HL-60 (cell line): Measurements from ENCODE around the gene ACO2.

Source experiments
- POLR2AphosphoS5 ChIP-seq: IDR thresholded peaks from 2 replicates; pipeline ENCODE4 v1.6.1; 2012; ENCODE audit warnings: low read depth
- SPI1 ChIP-seq: IDR thresholded peaks from 2 replicates; pipeline ENCODE4 v1.6.1; 2012; ENCODE audit warnings: low read depth, mild to moderate bottlenecking, borderline replicate concordance
- TF ChIP-seq, protein P1 (sequence below): IDR thresholded peaks from one replicate; pipeline ENCODE4 v1.5.1; 2011; ENCODE audit warnings: low read length, control low read depth, inconsistent platforms; ENCODE audit not compliant: insufficient read depth

GRCh38 chr22:41530890-41531714, 62.2 kb downstream of the ACO2 start:
- TF ChIP-seq, protein P1, sequence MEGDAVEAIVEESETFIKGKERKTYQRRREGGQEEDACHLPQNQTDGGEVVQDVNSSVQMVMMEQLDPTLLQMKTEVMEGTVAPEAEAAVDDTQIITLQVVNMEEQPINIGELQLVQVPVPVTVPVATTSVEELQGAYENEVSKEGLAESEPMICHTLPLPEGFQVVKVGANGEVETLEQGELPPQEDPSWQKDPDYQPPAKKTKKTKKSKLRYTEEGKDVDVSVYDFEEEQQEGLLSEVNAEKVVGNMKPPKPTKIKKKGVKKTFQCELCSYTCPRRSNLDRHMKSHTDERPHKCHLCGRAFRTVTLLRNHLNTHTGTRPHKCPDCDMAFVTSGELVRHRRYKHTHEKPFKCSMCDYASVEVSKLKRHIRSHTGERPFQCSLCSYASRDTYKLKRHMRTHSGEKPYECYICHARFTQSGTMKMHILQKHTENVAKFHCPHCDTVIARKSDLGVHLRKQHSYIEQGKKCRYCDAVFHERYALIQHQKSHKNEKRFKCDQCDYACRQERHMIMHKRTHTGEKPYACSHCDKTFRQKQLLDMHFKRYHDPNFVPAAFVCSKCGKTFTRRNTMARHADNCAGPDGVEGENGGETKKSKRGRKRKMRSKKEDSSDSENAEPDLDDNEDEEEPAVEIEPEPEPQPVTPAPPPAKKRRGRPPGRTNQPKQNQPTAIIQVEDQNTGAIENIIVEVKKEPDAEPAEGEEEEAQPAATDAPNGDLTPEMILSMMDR: no peak
- no peak for TF ChIP-seq SPI1
- TF ChIP-seq POLR2AphosphoS5: no peak
